GM23338 (cell line): ENCODE data around the gene PIKFYVE. TPM values are rescaled to one million over a fixed set of nuclear protein-coding genes. Genes with fewer than 3 reads are reported as not detected.

Experiments used
- ATAC-seq: fragments of 200-7000 bp; cut with Tn5 transposase; 3 replicates; pipeline ENCODE4 v1.9.1; 2020
- DNase-seq: peaks from one replicate; pipeline ENCODE4 v3.0.0-alpha.2; 2015; ENCODE audit warnings: low spot score
- H2AFZ ChIP-seq: fragments of 200-600 bp; sonication (generic); 2 replicates; pipeline ENCODE4 v1.8.0; 2016; ENCODE audit warnings: antibody characterized with exemption, mild to moderate bottlenecking, moderate library complexity
- H3F3A ChIP-seq: fragments of 200-600 bp; sonication (generic); replicated peaks from 2 replicates; pipeline ENCODE4 v1.8.0; 2017; ENCODE audit warnings: antibody characterized with exemption, mixed run types, low read depth
- H3K27ac ChIP-seq: fragments of 200-600 bp; sonication (generic); 2 replicates; pipeline ENCODE4 v1.6.1; 2016; ENCODE audit warnings: low read depth
- H3K27me3 ChIP-seq: fragments of 200-600 bp; sonication (generic); 2 replicates; pipeline ENCODE4 v1.8.0; 2016; ENCODE audit warnings: mild to moderate bottlenecking, mixed run types, moderate library complexity; ENCODE audit not compliant: insufficient read depth
- H3K36me3 ChIP-seq: fragments of 200-600 bp; sonication (generic); 2 replicates; pipeline ENCODE4 v1.8.0; 2016; ENCODE audit warnings: mild to moderate bottlenecking; ENCODE audit not compliant: insufficient read depth
- H3K4me1 ChIP-seq: fragments of 200-600 bp; sonication (generic); 2 replicates; pipeline ENCODE4 v1.8.0; 2016; ENCODE audit warnings: mild to moderate bottlenecking, moderate library complexity; ENCODE audit not compliant: insufficient read depth
- H3K4me2 ChIP-seq: fragments of 200-600 bp; sonication (generic); 2 replicates; pipeline ENCODE4 v1.7.1; 2017; ENCODE audit warnings: mixed run types
- H3K4me3 ChIP-seq: fragments of 200-600 bp; sonication (generic); 2 replicates; pipeline ENCODE4 v1.6.1; 2016; ENCODE audit warnings: mixed run types
- H3K79me2 ChIP-seq: fragments of 200-600 bp; sonication (generic); replicated peaks from 2 replicates; pipeline ENCODE4 v1.8.0; 2017; ENCODE audit warnings: mild to moderate bottlenecking; ENCODE audit not compliant: insufficient read depth
- H3K9me2 ChIP-seq: fragments of 200-600 bp; sonication (generic); 2 replicates; pipeline ENCODE4 v1.8.0; 2017; ENCODE audit not compliant: insufficient read depth
- H4K20me1 ChIP-seq: fragments of 200-600 bp; sonication (generic); replicated peaks from 2 replicates; pipeline ENCODE4 v1.8.0; 2017; ENCODE audit warnings: mild to moderate bottlenecking; ENCODE audit not compliant: insufficient read depth
- H3K27ac Mint-ChIP-seq: 2 replicates; pipeline ENCODE4 v1.8.0; 2020; ENCODE audit warnings: inconsistent platforms, mild to moderate bottlenecking, moderate library complexity, mixed read lengths
- H3K27me3 Mint-ChIP-seq: 3 replicates; pipeline ENCODE4 v1.8.0; 2022; ENCODE audit warnings: low read depth, mild to moderate bottlenecking, moderate library complexity, mixed read lengths, inconsistent platforms; ENCODE audit not compliant: insufficient read depth, poor library complexity
- H3K36me3 Mint-ChIP-seq: 3 replicates; pipeline ENCODE4 v1.8.0; 2021; ENCODE audit warnings: low read depth, mild to moderate bottlenecking, inconsistent platforms, moderate library complexity, mixed read lengths
- H3K4me1 Mint-ChIP-seq: 3 replicates; pipeline ENCODE4 v1.8.0; 2020; ENCODE audit warnings: mild to moderate bottlenecking, inconsistent platforms, mixed read lengths
- H3K4me3 Mint-ChIP-seq: 3 replicates; pipeline ENCODE4 v1.8.0; 2021; ENCODE audit warnings: moderate library complexity, mild to moderate bottlenecking, inconsistent platforms, mixed read lengths
- H3K9me3 Mint-ChIP-seq: 3 replicates; pipeline ENCODE4 v1.8.0; 2020; ENCODE audit warnings: moderate library complexity, mild to moderate bottlenecking, inconsistent platforms, mixed read lengths
- CREB1 ChIP-seq: fragments of 250-450 bp; sonication (Bioruptor Pico); IDR thresholded peaks from 2 replicates; pipeline ENCODE4 v1.5.0; 2020; ENCODE audit warnings: low read depth, mild to moderate bottlenecking, moderate library complexity
- EZH2 ChIP-seq: fragments of 200-600 bp; sonication (generic); IDR thresholded peaks from one replicate; pipeline ENCODE4 v1.8.0; 2017; ENCODE audit warnings: antibody characterized with exemption, mild to moderate bottlenecking, low read depth; ENCODE audit not compliant: unreplicated experiment
- NANOG ChIP-seq: IDR thresholded peaks from 2 replicates; pipeline ENCODE4 v1.6.1; 2016; ENCODE audit warnings: antibody characterized with exemption, borderline replicate concordance
- POLR2AphosphoS5 ChIP-seq: IDR thresholded peaks from 2 replicates; pipeline ENCODE4 v1.6.1; 2016; ENCODE audit warnings: antibody characterized with exemption, low read depth
- STAT1 ChIP-seq: IDR thresholded peaks from one replicate; pipeline ENCODE4 v1.6.1; 2016; ENCODE audit warnings: antibody characterized with exemption; ENCODE audit not compliant: unreplicated experiment
- ZNF114 ChIP-seq: fragments of 250-450 bp; sonication (Bioruptor Pico); IDR thresholded peaks from 2 replicates; pipeline ENCODE4 v1.5.0; 2020; ENCODE audit warnings: mild to moderate bottlenecking, moderate library complexity
- ZNF331 ChIP-seq: fragments of 250-450 bp; sonication (Bioruptor Pico); IDR thresholded peaks from 2 replicates; pipeline ENCODE4 v1.5.0; 2020; ENCODE audit warnings: low read depth, mild to moderate bottlenecking, moderate library complexity
- polyA plus RNA-seq: library from polyadenylated mRNA; unstranded; fragments of >200 nt; fragmentation: Nextera tagmentation; extraction: Ambion mirVana; gene quantifications from 2 replicates; pipeline ENCODE4 v1.2.1, GENCODE V29; 2016
- total RNA-seq: library from RNA; depleted of rRNA; stranded (reverse); fragments of >200 nt; shearing (Covaris generic); gene quantifications from 2 replicates; pipeline ENCODE4 v1.2.3, GENCODE V29; 2014
- TF ChIP-seq, protein P1 (sequence below): fragments of 250-450 bp; sonication (Bioruptor Pico); IDR thresholded peaks from 2 replicates; pipeline ENCODE4 v1.5.0; 2020; ENCODE audit warnings: mild to moderate bottlenecking, moderate library complexity
- TF ChIP-seq, protein P2 (sequence below), 2 experiments: fragments of 200-600 bp in 1 of 2; sonication (generic) in 1 of 2; conservative IDR thresholded peaks; 2 replicates each; pipeline versions ENCODE4 v1.5.1 to v1.6.1; 2016 to 2017; ENCODE audit warnings: antibody characterized with exemption in 2 of 2, low read depth in 2 of 2, mild to moderate bottlenecking in 2 of 2, moderate library complexity in 1 of 2
- TF ChIP-seq, protein P3 (sequence below): IDR thresholded peaks from one replicate; pipeline ENCODE4 v1.6.1; 2018; ENCODE audit warnings: antibody characterized with exemption; ENCODE audit not compliant: unreplicated experiment
- TF ChIP-seq, protein P4 (sequence below): IDR thresholded peaks from 2 replicates; pipeline ENCODE4 v1.6.1; 2016; ENCODE audit warnings: antibody characterized with exemption

The PIKFYVE gene
- total and polyA plus RNA-seq, 2 experiments from 2014 or later, result 15.1 to 48.0 TPM

DNA sequence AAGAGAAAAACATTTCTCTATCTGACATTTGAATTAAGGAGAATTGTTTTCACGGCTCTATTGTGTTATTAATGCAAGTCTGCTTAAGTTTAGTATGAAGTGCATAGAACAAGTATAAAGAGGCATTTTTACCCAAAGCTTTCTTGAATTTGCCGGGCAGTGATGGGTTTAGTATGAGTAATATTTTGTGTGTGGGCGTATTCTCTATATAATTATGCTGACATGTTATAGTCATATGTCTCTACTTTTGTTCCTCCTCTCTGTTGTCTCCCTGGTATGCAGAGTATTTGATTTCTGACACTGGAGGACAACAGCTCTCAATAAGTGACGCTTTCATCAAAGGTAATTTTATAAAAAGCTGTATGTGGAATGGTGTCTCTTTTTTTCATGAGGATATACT lies 45.9 kb downstream of the PIKFYVE start (continued):
- TF ChIP-seq, protein P1, sequence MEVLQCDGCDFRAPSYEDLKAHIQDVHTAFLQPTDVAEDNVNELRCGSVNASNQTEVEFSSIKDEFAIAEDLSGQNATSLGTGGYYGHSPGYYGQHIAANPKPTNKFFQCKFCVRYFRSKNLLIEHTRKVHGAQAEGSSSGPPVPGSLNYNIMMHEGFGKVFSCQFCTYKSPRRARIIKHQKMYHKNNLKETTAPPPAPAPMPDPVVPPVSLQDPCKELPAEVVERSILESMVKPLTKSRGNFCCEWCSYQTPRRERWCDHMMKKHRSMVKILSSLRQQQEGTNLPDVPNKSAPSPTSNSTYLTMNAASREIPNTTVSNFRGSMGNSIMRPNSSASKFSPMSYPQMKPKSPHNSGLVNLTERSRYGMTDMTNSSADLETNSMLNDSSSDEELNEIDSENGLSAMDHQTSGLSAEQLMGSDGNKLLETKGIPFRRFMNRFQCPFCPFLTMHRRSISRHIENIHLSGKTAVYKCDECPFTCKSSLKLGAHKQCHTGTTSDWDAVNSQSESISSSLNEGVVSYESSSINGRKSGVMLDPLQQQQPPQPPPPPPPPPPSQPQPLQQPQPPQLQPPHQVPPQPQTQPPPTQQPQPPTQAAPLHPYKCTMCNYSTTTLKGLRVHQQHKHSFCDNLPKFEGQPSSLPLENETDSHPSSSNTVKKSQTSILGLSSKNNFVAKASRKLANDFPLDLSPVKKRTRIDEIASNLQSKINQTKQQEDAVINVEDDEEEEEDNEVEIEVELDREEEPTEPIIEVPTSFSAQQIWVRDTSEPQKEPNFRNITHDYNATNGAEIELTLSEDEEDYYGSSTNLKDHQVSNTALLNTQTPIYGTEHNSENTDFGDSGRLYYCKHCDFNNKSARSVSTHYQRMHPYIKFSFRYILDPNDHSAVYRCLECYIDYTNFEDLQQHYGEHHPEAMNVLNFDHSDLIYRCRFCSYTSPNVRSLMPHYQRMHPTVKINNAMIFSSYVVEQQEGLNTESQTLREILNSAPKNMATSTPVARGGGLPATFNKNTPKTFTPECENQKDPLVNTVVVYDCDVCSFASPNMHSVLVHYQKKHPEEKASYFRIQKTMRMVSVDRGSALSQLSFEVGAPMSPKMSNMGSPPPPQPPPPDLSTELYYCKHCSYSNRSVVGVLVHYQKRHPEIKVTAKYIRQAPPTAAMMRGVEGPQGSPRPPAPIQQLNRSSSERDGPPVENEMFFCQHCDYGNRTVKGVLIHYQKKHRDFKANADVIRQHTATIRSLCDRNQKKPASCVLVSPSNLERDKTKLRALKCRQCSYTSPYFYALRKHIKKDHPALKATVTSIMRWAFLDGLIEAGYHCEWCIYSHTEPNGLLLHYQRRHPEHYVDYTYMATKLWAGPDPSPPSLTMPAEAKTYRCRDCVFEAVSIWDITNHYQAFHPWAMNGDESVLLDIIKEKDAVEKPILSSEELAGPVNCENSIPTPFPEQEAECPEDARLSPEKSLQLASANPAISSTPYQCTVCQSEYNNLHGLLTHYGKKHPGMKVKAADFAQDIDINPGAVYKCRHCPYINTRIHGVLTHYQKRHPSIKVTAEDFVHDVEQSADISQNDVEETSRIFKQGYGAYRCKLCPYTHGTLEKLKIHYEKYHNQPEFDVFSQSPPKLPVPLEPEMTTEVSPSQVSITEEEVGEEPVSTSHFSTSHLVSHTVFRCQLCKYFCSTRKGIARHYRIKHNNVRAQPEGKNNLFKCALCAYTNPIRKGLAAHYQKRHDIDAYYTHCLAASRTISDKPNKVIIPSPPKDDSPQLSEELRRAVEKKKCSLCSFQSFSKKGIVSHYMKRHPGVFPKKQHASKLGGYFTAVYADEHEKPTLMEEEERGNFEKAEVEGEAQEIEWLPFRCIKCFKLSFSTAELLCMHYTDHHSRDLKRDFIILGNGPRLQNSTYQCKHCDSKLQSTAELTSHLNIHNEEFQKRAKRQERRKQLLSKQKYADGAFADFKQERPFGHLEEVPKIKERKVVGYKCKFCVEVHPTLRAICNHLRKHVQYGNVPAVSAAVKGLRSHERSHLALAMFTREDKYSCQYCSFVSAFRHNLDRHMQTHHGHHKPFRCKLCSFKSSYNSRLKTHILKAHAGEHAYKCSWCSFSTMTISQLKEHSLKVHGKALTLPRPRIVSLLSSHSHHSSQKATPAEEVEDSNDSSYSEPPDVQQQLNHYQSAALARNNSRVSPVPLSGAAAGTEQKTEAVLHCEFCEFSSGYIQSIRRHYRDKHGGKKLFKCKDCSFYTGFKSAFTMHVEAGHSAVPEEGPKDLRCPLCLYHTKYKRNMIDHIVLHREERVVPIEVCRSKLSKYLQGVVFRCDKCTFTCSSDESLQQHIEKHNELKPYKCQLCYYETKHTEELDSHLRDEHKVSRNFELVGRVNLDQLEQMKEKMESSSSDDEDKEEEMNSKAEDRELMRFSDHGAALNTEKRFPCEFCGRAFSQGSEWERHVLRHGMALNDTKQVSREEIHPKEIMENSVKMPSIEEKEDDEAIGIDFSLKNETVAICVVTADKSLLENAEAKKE (CRISPR knock-in tag), result no peak
- TF ChIP-seq, protein P2, sequence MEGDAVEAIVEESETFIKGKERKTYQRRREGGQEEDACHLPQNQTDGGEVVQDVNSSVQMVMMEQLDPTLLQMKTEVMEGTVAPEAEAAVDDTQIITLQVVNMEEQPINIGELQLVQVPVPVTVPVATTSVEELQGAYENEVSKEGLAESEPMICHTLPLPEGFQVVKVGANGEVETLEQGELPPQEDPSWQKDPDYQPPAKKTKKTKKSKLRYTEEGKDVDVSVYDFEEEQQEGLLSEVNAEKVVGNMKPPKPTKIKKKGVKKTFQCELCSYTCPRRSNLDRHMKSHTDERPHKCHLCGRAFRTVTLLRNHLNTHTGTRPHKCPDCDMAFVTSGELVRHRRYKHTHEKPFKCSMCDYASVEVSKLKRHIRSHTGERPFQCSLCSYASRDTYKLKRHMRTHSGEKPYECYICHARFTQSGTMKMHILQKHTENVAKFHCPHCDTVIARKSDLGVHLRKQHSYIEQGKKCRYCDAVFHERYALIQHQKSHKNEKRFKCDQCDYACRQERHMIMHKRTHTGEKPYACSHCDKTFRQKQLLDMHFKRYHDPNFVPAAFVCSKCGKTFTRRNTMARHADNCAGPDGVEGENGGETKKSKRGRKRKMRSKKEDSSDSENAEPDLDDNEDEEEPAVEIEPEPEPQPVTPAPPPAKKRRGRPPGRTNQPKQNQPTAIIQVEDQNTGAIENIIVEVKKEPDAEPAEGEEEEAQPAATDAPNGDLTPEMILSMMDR (conservative IDR thresholded peaks at IDR 0.05; ENCODE audit: low read depth in 2 of 2), result no peak
- TF ChIP-seq ZNF331 (no peak), ZNF114 (CRISPR knock-in tag) (no peak), CREB1 (CRISPR knock-in tag) (no peak)

DNA sequence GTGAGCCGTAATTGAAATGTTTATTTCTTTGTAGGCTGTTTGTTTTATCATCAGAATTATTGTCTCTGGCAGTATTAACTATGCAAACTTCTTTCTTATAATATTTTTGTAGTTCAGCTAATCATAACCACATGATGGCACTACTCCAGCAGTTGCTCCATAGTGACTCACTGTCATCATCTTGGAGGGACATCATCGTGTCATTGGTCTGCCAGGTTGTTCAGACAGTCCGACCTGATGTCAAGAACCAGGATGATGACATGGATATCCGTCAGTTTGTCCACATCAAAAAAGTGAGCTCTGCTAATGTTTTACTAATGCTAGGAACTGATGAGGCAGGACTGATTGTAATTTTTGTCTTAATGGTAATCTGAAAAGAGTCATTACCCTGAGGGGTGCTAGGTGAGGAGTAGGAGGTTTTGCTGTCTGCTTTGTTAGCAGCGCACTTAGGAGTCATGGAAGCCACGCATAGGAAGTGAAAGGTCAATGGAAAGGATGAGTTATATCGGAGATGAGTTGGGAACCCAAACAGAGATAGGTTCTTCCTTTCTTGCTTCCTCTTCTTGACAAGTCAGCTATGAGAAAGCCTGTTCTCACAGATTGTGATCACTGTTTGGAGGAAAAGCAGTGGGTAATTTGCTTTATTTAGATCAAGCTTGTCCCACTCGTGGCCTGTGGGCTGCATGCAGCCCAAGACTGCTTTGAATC lies 49.2 kb downstream of the PIKFYVE start:
- no peak overlapping the region for H3K4me3 ChIP-seq
- Mint-ChIP-seq H3K4me1 (no peaks in the 10 kb centered on the region), H3K27ac (no peak overlapping the region), H3K9me3 (no peaks in the 10 kb centered on the region), H3K4me3 (no peak overlapping the region), H3K36me3 (peaks cover 43% of the 10 kb centered on the region), H3K27me3 (no peaks in the 10 kb centered on the region)
- H2AFZ ChIP-seq, result no peak overlapping the region
- DNase-seq (no peak), ATAC-seq (no peak)
- no peak overlapping the region for H3K27ac ChIP-seq
- H3K27me3 ChIP-seq, result no peaks in the 10 kb centered on the region
- H3K9me2 ChIP-seq, result no peaks in the 10 kb centered on the region
- H3K36me3 ChIP-seq, result peaks cover 26% of the 10 kb centered on the region; the same call in 1 of the 2 replicates
- H3K4me1 ChIP-seq, result no peaks in the 10 kb centered on the region
- no peaks in the 10 kb centered on the region for H3F3A ChIP-seq
- H3K79me2 ChIP-seq, result no peaks in the 10 kb centered on the region
- H3K4me2 ChIP-seq, result no peak overlapping the region
- no peaks in the 10 kb centered on the region for H4K20me1 ChIP-seq
- TF ChIP-seq STAT1 (no peak), NANOG (no peak), CREB1 (CRISPR knock-in tag) (no peak), EZH2 (no peak), POLR2AphosphoS5 (no peak), ZNF331 (no peak)
- TF ChIP-seq, protein P3, sequence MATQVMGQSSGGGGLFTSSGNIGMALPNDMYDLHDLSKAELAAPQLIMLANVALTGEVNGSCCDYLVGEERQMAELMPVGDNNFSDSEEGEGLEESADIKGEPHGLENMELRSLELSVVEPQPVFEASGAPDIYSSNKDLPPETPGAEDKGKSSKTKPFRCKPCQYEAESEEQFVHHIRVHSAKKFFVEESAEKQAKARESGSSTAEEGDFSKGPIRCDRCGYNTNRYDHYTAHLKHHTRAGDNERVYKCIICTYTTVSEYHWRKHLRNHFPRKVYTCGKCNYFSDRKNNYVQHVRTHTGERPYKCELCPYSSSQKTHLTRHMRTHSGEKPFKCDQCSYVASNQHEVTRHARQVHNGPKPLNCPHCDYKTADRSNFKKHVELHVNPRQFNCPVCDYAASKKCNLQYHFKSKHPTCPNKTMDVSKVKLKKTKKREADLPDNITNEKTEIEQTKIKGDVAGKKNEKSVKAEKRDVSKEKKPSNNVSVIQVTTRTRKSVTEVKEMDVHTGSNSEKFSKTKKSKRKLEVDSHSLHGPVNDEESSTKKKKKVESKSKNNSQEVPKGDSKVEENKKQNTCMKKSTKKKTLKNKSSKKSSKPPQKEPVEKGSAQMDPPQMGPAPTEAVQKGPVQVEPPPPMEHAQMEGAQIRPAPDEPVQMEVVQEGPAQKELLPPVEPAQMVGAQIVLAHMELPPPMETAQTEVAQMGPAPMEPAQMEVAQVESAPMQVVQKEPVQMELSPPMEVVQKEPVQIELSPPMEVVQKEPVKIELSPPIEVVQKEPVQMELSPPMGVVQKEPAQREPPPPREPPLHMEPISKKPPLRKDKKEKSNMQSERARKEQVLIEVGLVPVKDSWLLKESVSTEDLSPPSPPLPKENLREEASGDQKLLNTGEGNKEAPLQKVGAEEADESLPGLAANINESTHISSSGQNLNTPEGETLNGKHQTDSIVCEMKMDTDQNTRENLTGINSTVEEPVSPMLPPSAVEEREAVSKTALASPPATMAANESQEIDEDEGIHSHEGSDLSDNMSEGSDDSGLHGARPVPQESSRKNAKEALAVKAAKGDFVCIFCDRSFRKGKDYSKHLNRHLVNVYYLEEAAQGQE, result no peak
- TF ChIP-seq, protein P4, sequence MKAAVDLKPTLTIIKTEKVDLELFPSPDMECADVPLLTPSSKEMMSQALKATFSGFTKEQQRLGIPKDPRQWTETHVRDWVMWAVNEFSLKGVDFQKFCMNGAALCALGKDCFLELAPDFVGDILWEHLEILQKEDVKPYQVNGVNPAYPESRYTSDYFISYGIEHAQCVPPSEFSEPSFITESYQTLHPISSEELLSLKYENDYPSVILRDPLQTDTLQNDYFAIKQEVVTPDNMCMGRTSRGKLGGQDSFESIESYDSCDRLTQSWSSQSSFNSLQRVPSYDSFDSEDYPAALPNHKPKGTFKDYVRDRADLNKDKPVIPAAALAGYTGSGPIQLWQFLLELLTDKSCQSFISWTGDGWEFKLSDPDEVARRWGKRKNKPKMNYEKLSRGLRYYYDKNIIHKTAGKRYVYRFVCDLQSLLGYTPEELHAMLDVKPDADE, result no peak
